H1 (cell line): ENCODE data around the gene WHAMM. TPM values are rescaled to one million over a fixed set of nuclear protein-coding genes. Genes with fewer than 3 reads are reported as not detected.

Source experiments
- CTCF ChIA-PET: fragments of 300-600 bp; sonication (Branson Sonifier 250); formaldehyde crosslinking; loops from one replicate; lab custom pipeline; 2021; ENCODE audit not compliant: partially characterized antibody; lab: Charles Lee
- POLR2A ChIA-PET: fragments of 300-600 bp; sonication (Branson Sonifier 250); formaldehyde crosslinking; loops from one replicate; lab custom pipeline; 2021; ENCODE audit warnings: inconsistent platforms; ENCODE audit not compliant: partially characterized antibody; lab: Charles Lee
- DNase-seq, 2 experiments: peaks; one replicate each; pipeline versions ENCODE4 v3.0.0 to v3.0.0-alpha.2; 2010 to 2022; ENCODE audit warnings: low spot score in 2 of 2, low read depth in 1 of 2, mixed read lengths in 1 of 2
- FAIRE-seq: peaks from 2 replicates; lab custom pipeline; 2011; peaks lifted over from hg19 to GRCh38; lab: Jason Lieb, UNC
- H2AFZ ChIP-seq: 2 replicates; pipeline ENCODE4 v1.8.1; 2012; ENCODE audit warnings: low read length, inconsistent platforms
- H2AK5ac ChIP-seq: 2 replicates; pipeline ENCODE4 v1.6.1; 2013; ENCODE audit warnings: low read depth, low read length
- H2BK120ac ChIP-seq: replicated peaks from 2 replicates; pipeline ENCODE3; 2013; ENCODE audit warnings: low read depth, low read length, inconsistent platforms
- H2BK12ac ChIP-seq: 2 replicates; pipeline ENCODE4 v1.6.1; 2013; ENCODE audit warnings: low read depth, low read length
- H2BK15ac ChIP-seq: 2 replicates; pipeline ENCODE4 v1.6.1; 2013; ENCODE audit warnings: low read length
- H2BK20ac ChIP-seq: 2 replicates; pipeline ENCODE4 v1.6.1; 2013; ENCODE audit warnings: low read length
- H2BK5ac ChIP-seq: 2 replicates; pipeline ENCODE4 v1.6.1; 2013; ENCODE audit warnings: low read depth, low read length
- H3K14ac ChIP-seq: 2 replicates; pipeline ENCODE4 v1.6.1; 2013; ENCODE audit warnings: inconsistent platforms; ENCODE audit not compliant: insufficient read length
- H3K18ac ChIP-seq: 2 replicates; pipeline ENCODE4 v1.6.1; 2013; ENCODE audit warnings: low read length; ENCODE audit errors: extremely low read depth
- H3K23ac ChIP-seq: 2 replicates; pipeline ENCODE4 v1.6.1; 2013; ENCODE audit warnings: inconsistent platforms; ENCODE audit not compliant: insufficient read length
- H3K23me2 ChIP-seq: 2 replicates; pipeline ENCODE4 v1.6.1; 2013; ENCODE audit warnings: low read depth, low read length
- H3K27ac ChIP-seq: 2 replicates; pipeline ENCODE4 v1.6.1; 2011; ENCODE audit warnings: low read depth, low read length, inconsistent platforms
- H3K27me3 ChIP-seq, 4 experiments: replicated peaks in 1 of 4; 1 replicate in 1 of 4; 2 replicates in 3 of 4; pipeline versions ENCODE4 v1.6.1 to v1.8.1; 2011 to 2013; ENCODE audit warnings: low read length in 3 of 4, mild to moderate bottlenecking in 3 of 4, inconsistent platforms in 2 of 4, mixed read lengths in 2 of 4, moderate library complexity in 1 of 4; ENCODE audit not compliant: control insufficient read depth in 3 of 4, insufficient read depth in 3 of 4; ENCODE audit errors: extremely low read depth in 1 of 4
- H3K36me3 ChIP-seq, 4 experiments: 2 replicates each; pipeline versions ENCODE4 v1.6.1 to v1.8.1; 2011 to 2013; ENCODE audit warnings: mild to moderate bottlenecking in 4 of 4, low read length in 3 of 4, moderate library complexity in 2 of 4, control low read depth in 1 of 4, inconsistent platforms in 1 of 4; ENCODE audit not compliant: insufficient read depth in 4 of 4, control insufficient read depth in 2 of 4
- H3K4ac ChIP-seq: replicated peaks from 2 replicates; pipeline ENCODE3; 2013; ENCODE audit warnings: low read length, low read depth, mixed read lengths, inconsistent platforms; ENCODE audit not compliant: insufficient read length
- H3K4me1 ChIP-seq, 4 experiments: replicated peaks in 1 of 4; 1 replicate in 1 of 4; 2 replicates in 3 of 4; pipeline versions ENCODE4 v1.6.1 to v1.8.1; 2011 to 2013; ENCODE audit warnings: low read length in 3 of 4, inconsistent platforms in 2 of 4, mixed read lengths in 1 of 4; ENCODE audit not compliant: insufficient read depth in 4 of 4, control insufficient read depth in 3 of 4
- H3K4me2 ChIP-seq, 2 experiments: 2 replicates each; pipeline versions ENCODE4 v1.6.1 to v1.8.1; 2011 to 2013; ENCODE audit warnings: low read depth in 2 of 2, low read length in 2 of 2, control low read depth in 1 of 2, inconsistent platforms in 1 of 2, mild to moderate bottlenecking in 1 of 2; ENCODE audit not compliant: insufficient read depth in 1 of 2
- H3K4me3 ChIP-seq, 4 experiments: fragments of 200-600, 300-600 bp in 1 of 4; sonication (generic), shearing (Covaris generic), sonication (Bioruptor Twin) in 1 of 4; 2 replicates each; pipeline versions ENCODE4 v1.5.1 to v1.8.1; 2011 to 2016; ENCODE audit warnings: low read length in 4 of 4, low read depth in 3 of 4, control low read depth in 2 of 4, inconsistent platforms in 2 of 4, mild to moderate bottlenecking in 2 of 4, mixed read lengths in 1 of 4, moderate library complexity in 1 of 4; ENCODE audit not compliant: insufficient read depth in 2 of 4; ENCODE audit errors: extremely low read depth in 1 of 4
- H3K56ac ChIP-seq: replicated peaks from 2 replicates; pipeline ENCODE3; 2013; ENCODE audit warnings: low read depth, mild to moderate bottlenecking, mixed read lengths, low read length, inconsistent platforms; ENCODE audit not compliant: insufficient read length
- H3K79me1 ChIP-seq: 2 replicates; pipeline ENCODE4 v1.6.1; 2013; ENCODE audit warnings: low read depth, low read length, control low read depth
- H3K79me2 ChIP-seq, 2 experiments: 2 replicates each; pipeline versions ENCODE4 v1.6.1 to v1.8.1; 2012 to 2013; ENCODE audit warnings: low read length in 2 of 2, mild to moderate bottlenecking in 2 of 2, inconsistent platforms in 1 of 2; ENCODE audit not compliant: insufficient read depth in 2 of 2, control insufficient read depth in 1 of 2
- H3K9ac ChIP-seq, 4 experiments: replicated peaks in 1 of 4; 1 replicate in 1 of 4; 2 replicates in 3 of 4; pipeline versions ENCODE4 v1.6.1 to v1.8.1; 2011 to 2013; ENCODE audit warnings: low read depth in 3 of 4, low read length in 3 of 4, control low read depth in 2 of 4, mild to moderate bottlenecking in 2 of 4, moderate library complexity in 2 of 4, inconsistent platforms in 1 of 4; ENCODE audit errors: extremely low read depth in 1 of 4
- H3K9me3 ChIP-seq, 2 experiments: 2 replicates each; pipeline versions ENCODE4 v1.6.1 to v1.8.1; 2012 to 2013; ENCODE audit warnings: mild to moderate bottlenecking in 2 of 2, moderate library complexity in 2 of 2, control low read depth in 1 of 2, inconsistent platforms in 1 of 2, low read depth in 1 of 2, low read length in 1 of 2, mixed read lengths in 1 of 2; ENCODE audit not compliant: insufficient read depth in 2 of 2
- H4K20me1 ChIP-seq, 2 experiments: replicated peaks in 1 of 2; 2 replicates each; pipeline versions ENCODE3 to v1.8.1; 2011 to 2013; ENCODE audit warnings: inconsistent platforms in 2 of 2, low read length in 2 of 2, mild to moderate bottlenecking in 1 of 2; ENCODE audit not compliant: insufficient read depth in 2 of 2, control insufficient read depth in 1 of 2
- H4K5ac ChIP-seq: 2 replicates; pipeline ENCODE4 v1.6.1; 2013; ENCODE audit warnings: low read length, low read depth, mixed read lengths, inconsistent platforms; ENCODE audit not compliant: insufficient read length
- H4K8ac ChIP-seq: 2 replicates; pipeline ENCODE4 v1.8.0; 2013; ENCODE audit warnings: mild to moderate bottlenecking, moderate library complexity, low read length, inconsistent platforms; ENCODE audit not compliant: insufficient read depth; ENCODE audit errors: extremely low read depth
- H4K91ac ChIP-seq: replicated peaks from 2 replicates; pipeline ENCODE3; 2013; ENCODE audit warnings: low read length, mixed read lengths, inconsistent platforms; ENCODE audit not compliant: insufficient read length
- BRCA1 ChIP-seq: IDR thresholded peaks from 2 replicates; pipeline ENCODE4 v1.6.1; 2012; ENCODE audit warnings: low read depth, low read length, improper control_type of control experiment
- EP300 ChIP-seq, 2 experiments: IDR thresholded peaks; 1 replicate in 1 of 2; 2 replicates in 1 of 2; pipeline ENCODE4 v1.6.1; 2011 to 2012; ENCODE audit warnings: low read depth in 2 of 2, low read length in 2 of 2, mild to moderate bottlenecking in 2 of 2, borderline replicate concordance in 1 of 2, inconsistent platforms in 1 of 2, moderate library complexity in 1 of 2
- HDAC2 ChIP-seq, 2 experiments: fragments of 300-600 bp in 1 of 2; sonication (generic) in 1 of 2; IDR thresholded peaks; 2 replicates each; pipeline ENCODE4 v1.6.1; 2011 to 2012; ENCODE audit warnings: low read depth in 2 of 2, low read length in 2 of 2, mild to moderate bottlenecking in 2 of 2, moderate library complexity in 2 of 2, borderline replicate concordance in 1 of 2, inconsistent platforms in 1 of 2
- JUN ChIP-seq: IDR thresholded peaks from 2 replicates; pipeline ENCODE4 v1.6.1; 2011; ENCODE audit warnings: low read depth, mild to moderate bottlenecking, improper control_type of control experiment, low read length
- MAFK ChIP-seq: IDR thresholded peaks from 2 replicates; pipeline ENCODE4 v1.6.1; 2012; ENCODE audit warnings: low read depth, mild to moderate bottlenecking, improper control_type of control experiment, low read length
- POLR2A ChIP-seq, 2 experiments: IDR thresholded peaks; 1 replicate in 1 of 2; 2 replicates in 1 of 2; pipeline ENCODE4 v1.6.1; 2011; ENCODE audit warnings: low read depth in 2 of 2, low read length in 2 of 2, mild to moderate bottlenecking in 2 of 2; ENCODE audit errors: control extremely low read depth in 1 of 2
- SAP30 ChIP-seq: fragments of 300-600 bp; sonication (generic); IDR thresholded peaks from 2 replicates; pipeline ENCODE4 v1.7.1; 2012; ENCODE audit warnings: low read length, moderate library complexity, mild to moderate bottlenecking, inconsistent platforms; ENCODE audit not compliant: insufficient read depth, insufficient replicate concordance
- TCF12 ChIP-seq: IDR thresholded peaks from 2 replicates; pipeline ENCODE4 v1.6.1; 2011; ENCODE audit warnings: low read depth, mild to moderate bottlenecking, low read length
- YY1 ChIP-seq: IDR thresholded peaks from 2 replicates; pipeline ENCODE4 v1.6.1; 2011; ENCODE audit warnings: low read depth, mild to moderate bottlenecking, low read length
- WGBS, 2 experiments: shearing (Covaris generic) in 1 of 2; methylation state at CpG; one replicate each; pipeline versions ENCODE4 v1.1.6 to v1.1.7; 2013 to 2015; ENCODE audit warnings: low lambda C conversion rate in 2 of 2, mixed read lengths in 2 of 2, inconsistent platforms in 1 of 2, low coverage in 1 of 2, missing lambda C conversion rate in 1 of 2; ENCODE audit not compliant: insufficient replicate concordance in 2 of 2, insufficient coverage in 1 of 2, insufficient read length in 1 of 2; ENCODE audit errors: extremely low coverage in 1 of 2, missing lambda C conversion rate in 1 of 2; 5-methylcytosine and 5-hydroxymethylcytosine counted together
- polyA plus RNA-seq, 7 experiments: library from polyadenylated mRNA; depleted of rRNA in 3 of 7; stranded (reverse) in 5 of 7; unstranded in 2 of 7; fragments of >200 nt in 5 of 7; fragments of 200-250 nt in 2 of 7; gene quantifications; 1 replicate in 5 of 7; 2 replicates in 1 of 7; 4 replicates in 1 of 7; pipeline versions ENCODE4 v1.2.1 to v1.2.3, GENCODE V29; 2011 to 2013; ENCODE audit warnings: missing spikeins in 2 of 7, mixed read lengths in 2 of 7
- total RNA-seq: library from RNA; stranded (reverse); fragmentation: NEBNext Ultra II Directional; extraction: Animal tissue kit (Norgen Biotek cat#: 25700); gene quantifications from 2 replicates; pipeline ENCODE4 v1.2.1, GENCODE V29; 2021

Gene WHAMM
- total and polyA plus RNA-seq, 2 of the 8 experiments (the other 6 are each of a cell fraction or from before 2014, with no cell fraction given): 1.1 to 3.3 TPM

GRCh38 chr15:82798531-82799166, 10.8 kb upstream of the WHAMM start:
- FAIRE-seq (no peak), DNase-seq (no peak)
- H3K23me2 ChIP-seq: no peaks in the 10 kb centered on the region
- H3K4me2 ChIP-seq: no peak overlapping the region
- H3K36me3 ChIP-seq: no peaks in the 10 kb centered on the region
- no peak overlapping the region for H4K5ac ChIP-seq
- CTCF ChIA-PET: no interaction called here
- 77% methylated on average over 5 of the region's 5 CpGs; no CpG with 5 or more reads in 1 of the 2 experiments for WGBS, 2 experiments
- H3K4me3 ChIP-seq: no peak overlapping the region
- no peak overlapping the region for H3K23ac ChIP-seq
- no peak overlapping the region for H2BK20ac ChIP-seq
- H3K4ac ChIP-seq: no peak overlapping the region
- no peaks in the 10 kb centered on the region for H3K9me3 ChIP-seq
- no peak overlapping the region for H3K56ac ChIP-seq
- H3K4me1 ChIP-seq: no peaks in the 10 kb centered on the region
- no peaks in the 10 kb centered on the region for H4K20me1 ChIP-seq
- H4K91ac ChIP-seq: no peak overlapping the region
- no peak overlapping the region for H3K9ac ChIP-seq
- H4K8ac ChIP-seq: no peak overlapping the region
- peaks cover 0 to 4% (median 0%) of the 10 kb centered on the region in 4 experiments; a peak in 3 of 7 replicates for H3K27me3 ChIP-seq
- H2BK5ac ChIP-seq: no peak overlapping the region
- no peak overlapping the region for H2AFZ ChIP-seq
- H2BK12ac ChIP-seq: no peak overlapping the region
- POLR2A ChIA-PET: interaction anchor here (1.1 kb wide), 1 partner anchor 202 kb away, joined by 4 read pairs; no protein-coding TSS in a partner anchor
- no peak overlapping the region for H2AK5ac ChIP-seq
- no peak overlapping the region for H2BK120ac ChIP-seq
- H3K79me2 ChIP-seq: no peaks in the 10 kb centered on the region
- no peak overlapping the region for H3K27ac ChIP-seq
- H3K18ac ChIP-seq: no peak overlapping the region
- H3K14ac ChIP-seq: no peak overlapping the region
- no peaks in the 10 kb centered on the region for H3K79me1 ChIP-seq
- H2BK15ac ChIP-seq: no peak overlapping the region
- TF ChIP-seq EP300 (IDR thresholded peaks at IDR 0.05; ENCODE audit: borderline replicate concordance in 1 of 2, low read depth in 2 of 2, low read length in 2 of 2) (no peak), HDAC2 (IDR thresholded peaks at IDR 0.05; ENCODE audit: borderline replicate concordance in 1 of 2, low read depth in 2 of 2, low read length in 2 of 2) (no peak), MAFK (no peak), SAP30 (no peak), BRCA1 (no peak), JUN (no peak), TCF12 (no peak), YY1 (no peak), POLR2A (IDR thresholded peaks at IDR 0.05; ENCODE audit: control extremely low read depth in 1 of 2, low read depth in 2 of 2, low read length in 2 of 2) (no peak)
